ENCODE measurements around the gene SORCS2. TPM values are rescaled to one million over a fixed set of nuclear protein-coding genes. Genes with fewer than 3 reads are reported as not detected.

SORCS2 gene
- total RNA-seq, 4 donors from 2014 or later, result 1.1 to 2.5 (median 2.0) TPM

DNA sequence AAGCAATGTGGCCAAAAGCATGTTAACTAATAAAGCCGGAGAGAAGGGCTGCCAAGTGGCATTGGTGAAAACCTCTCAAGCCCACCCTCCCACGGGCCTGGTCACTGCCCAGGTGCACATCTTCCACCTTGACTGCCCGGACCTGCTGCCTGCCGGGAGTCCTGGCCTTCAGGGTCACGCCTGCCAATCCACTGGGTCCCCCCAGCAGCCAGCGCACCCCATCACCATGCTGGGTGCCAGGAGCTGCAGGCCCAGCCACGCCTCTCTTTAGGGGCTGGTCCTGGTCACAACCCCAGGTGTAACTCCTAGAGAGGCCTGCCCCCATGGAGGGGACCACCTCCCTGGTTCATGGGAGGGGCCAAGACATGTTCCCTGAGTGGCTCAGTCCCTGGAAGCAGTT, 176.0 kb downstream of the SORCS2 start:
- 55 to 59% methylated on average over 2 to 5 of the region's 7 CpGs for WGBS, 2 donors
- intact Hi-C loops (cut with DNase I), result no loop called here
- peaks cover 0 to 48% (median 0%) of the 10 kb centered on the region in 4 donors for H3K27me3 ChIP-seq

DNA sequence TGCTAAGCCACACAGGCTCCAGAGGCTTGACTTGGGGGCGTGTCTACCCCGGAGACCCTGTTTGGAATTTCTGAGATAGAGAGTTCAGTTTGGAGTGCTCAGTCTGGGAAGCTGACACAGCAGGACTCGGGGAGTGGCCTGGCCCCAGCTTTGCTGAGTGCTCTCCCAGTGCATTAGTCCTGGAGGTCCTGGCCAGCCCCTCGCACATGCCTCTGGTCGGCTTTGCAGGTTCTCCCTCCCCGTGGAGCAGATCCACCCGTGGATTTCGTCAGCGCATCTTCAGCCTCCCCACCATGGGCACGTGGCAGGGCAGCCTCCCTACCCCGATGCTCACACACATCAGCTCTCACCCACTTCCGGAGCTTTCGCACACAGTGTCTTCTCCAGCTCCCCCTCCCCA, 177.2 kb downstream of the SORCS2 start:
- Histone ChIP-seq H3K36me3 (no peaks in the 10 kb centered on the region), H3K27ac (no peak overlapping the region), H3K9me3 (no peaks in the 10 kb centered on the region), H3K4me3 (no peak overlapping the region), H3K27me3 (peaks cover 0 to 46% (median 0%) of the 10 kb centered on the region in 4 donors), H3K4me1 (peaks cover 0 to 16% (median 0%) of the 10 kb centered on the region in 3 donors)
- DNase-seq, result no peak
- TF ChIP-seq POLR2A (IDR thresholded peaks at IDR 0.05), result no peak
- TF ChIP-seq, protein P1, sequence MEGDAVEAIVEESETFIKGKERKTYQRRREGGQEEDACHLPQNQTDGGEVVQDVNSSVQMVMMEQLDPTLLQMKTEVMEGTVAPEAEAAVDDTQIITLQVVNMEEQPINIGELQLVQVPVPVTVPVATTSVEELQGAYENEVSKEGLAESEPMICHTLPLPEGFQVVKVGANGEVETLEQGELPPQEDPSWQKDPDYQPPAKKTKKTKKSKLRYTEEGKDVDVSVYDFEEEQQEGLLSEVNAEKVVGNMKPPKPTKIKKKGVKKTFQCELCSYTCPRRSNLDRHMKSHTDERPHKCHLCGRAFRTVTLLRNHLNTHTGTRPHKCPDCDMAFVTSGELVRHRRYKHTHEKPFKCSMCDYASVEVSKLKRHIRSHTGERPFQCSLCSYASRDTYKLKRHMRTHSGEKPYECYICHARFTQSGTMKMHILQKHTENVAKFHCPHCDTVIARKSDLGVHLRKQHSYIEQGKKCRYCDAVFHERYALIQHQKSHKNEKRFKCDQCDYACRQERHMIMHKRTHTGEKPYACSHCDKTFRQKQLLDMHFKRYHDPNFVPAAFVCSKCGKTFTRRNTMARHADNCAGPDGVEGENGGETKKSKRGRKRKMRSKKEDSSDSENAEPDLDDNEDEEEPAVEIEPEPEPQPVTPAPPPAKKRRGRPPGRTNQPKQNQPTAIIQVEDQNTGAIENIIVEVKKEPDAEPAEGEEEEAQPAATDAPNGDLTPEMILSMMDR (IDR thresholded peaks at IDR 0.05), result no peak
- intact Hi-C loops (cut with DNase I), result no loop called here
- 75 to 83% methylated on average over 8 to 13 of the region's 13 CpGs for WGBS, 2 donors

More for the DNA sequence above, 176.0 kb downstream of the SORCS2 start:
- TF ChIP-seq, protein P1 (IDR thresholded peaks at IDR 0.05), result no peak
- TF ChIP-seq POLR2A (IDR thresholded peaks at IDR 0.05), result no peak
- H3K4me3 ChIP-seq, result no peak overlapping the region
- no peak overlapping the region for H3K27ac ChIP-seq
- no peaks in the 10 kb centered on the region for H3K36me3 ChIP-seq
- DNase-seq, result no peak
- no peaks in the 10 kb centered on the region for H3K9me3 ChIP-seq
- peaks cover 0 to 16% (median 0%) of the 10 kb centered on the region in 3 donors for H3K4me1 ChIP-seq

DNA sequence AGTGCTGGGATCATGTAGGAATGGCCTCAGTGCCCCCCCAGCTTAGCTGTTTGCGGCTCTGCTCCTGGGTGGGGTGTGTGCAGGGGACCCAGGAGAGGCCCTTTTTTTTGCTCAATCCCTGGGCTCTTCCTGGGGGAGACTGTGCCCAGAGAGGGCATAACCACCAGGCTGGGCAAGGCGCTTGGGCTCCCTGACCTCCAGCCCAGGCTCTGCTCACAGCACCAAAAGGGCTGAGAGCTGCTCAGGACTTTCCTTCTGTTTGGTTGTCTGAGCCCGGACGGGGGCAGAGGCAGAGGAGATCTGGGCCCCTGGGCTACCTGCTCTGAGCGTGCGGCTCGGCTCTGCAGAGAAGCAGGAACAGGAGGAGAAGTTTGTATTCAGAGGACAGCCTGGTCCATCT, 177.7 kb downstream of the SORCS2 start:
- 94 to 100% methylated on average over 1 to 3 of the region's 7 CpGs for WGBS, 2 donors
- H3K27ac ChIP-seq, result no peak overlapping the region
- DNase-seq, result no peak
- TF ChIP-seq, protein P1 (IDR thresholded peaks at IDR 0.05), result no peak
- no peak for TF ChIP-seq POLR2A (IDR thresholded peaks at IDR 0.05)
- intact Hi-C loops (cut with DNase I), result no loop called here
- no peaks in the 10 kb centered on the region for H3K9me3 ChIP-seq
- H3K4me1 ChIP-seq, result peaks cover 0 to 15% (median 0%) of the 10 kb centered on the region in 3 donors
- H3K27me3 ChIP-seq, result peaks cover 0 to 41% (median 0%) of the 10 kb centered on the region in 4 donors
- H3K36me3 ChIP-seq, result no peaks in the 10 kb centered on the region
- H3K4me3 ChIP-seq, result no peak overlapping the region

DNA sequence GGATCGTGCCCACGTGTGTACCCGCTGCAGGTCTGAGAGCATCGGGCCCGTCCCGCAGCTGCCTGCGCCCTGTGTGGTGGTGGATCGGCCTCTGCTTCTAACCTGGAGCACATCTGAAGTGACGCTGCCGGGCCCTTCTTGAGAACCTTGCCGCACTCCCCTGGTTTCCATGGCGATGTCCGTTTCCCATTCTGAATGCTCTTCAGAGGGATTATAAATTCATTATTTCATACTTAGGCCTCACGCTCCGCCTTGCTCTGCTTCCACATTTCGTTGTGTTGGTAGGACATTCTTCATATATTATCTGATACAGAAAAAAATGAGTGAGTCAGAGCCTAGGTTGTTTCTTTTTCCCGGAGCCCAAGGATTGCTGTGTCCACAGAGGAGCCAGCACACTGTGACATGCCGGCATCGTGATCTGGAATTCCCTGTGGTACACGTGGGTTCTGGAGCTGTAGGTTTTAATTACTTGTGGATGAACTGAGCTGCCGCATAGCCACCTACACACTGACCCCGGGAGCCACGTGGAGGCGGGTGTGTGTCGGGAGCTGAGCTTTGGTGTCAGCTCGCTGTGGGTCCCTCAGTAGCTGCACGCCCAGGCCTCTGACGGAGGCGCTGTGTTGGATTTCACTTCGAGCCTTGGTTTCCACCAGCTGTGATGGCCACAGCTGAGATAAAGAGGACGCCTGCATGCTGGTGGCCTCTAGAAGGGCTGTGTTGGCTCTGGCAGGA, 179.0 kb downstream of the SORCS2 start:
- Histone ChIP-seq H3K27ac (no peak overlapping the region), H3K27me3 (peaks cover 0 to 28% (median 0%) of the 10 kb centered on the region in 4 donors), H3K36me3 (no peaks in the 10 kb centered on the region), H3K4me1 (peaks cover 0 to 15% (median 0%) of the 10 kb centered on the region in 3 donors), H3K4me3 (no peak overlapping the region), H3K9me3 (no peaks in the 10 kb centered on the region)
- intact Hi-C loops (cut with DNase I), result no loop called here
- TF ChIP-seq, protein P1 (IDR thresholded peaks at IDR 0.05), result no peak
- no peak for TF ChIP-seq POLR2A (IDR thresholded peaks at IDR 0.05)
- WGBS, 2 donors, result 65 to 70% methylated on average over 9 to 26 of the region's 31 CpGs
- no peak for DNase-seq

DNA sequence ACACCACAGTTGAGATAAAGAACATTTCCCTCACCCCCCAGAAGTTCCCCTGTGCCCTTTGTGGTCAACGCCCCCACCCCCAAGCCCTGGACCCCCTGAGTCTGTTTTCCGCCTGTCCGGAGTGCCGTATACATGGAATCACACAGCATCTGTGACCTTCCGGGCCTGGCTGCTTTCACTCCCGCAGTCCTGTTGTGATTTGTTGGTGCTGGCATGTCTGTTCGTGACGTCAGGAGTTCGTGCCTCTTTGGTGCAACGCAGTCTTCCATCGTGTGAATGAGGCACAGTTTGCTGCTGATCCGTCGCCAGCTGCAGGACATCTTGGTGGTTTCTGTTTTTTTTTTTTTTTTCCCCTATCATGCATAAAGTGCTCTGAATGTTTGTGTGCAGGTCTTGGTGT, 180.3 kb downstream of the SORCS2 start:
- TF ChIP-seq, protein P1 (IDR thresholded peaks at IDR 0.05), result no peak
- TF ChIP-seq POLR2A (IDR thresholded peaks at IDR 0.05), result no peak
- DNase-seq, result no peak
- Histone ChIP-seq H3K27ac (no peak overlapping the region), H3K36me3 (no peaks in the 10 kb centered on the region), H3K27me3 (peaks cover 0 to 20% (median 0%) of the 10 kb centered on the region in 4 donors), H3K4me1 (peaks cover 0 to 18% (median 0%) of the 10 kb centered on the region in 3 donors), H3K9me3 (no peaks in the 10 kb centered on the region), H3K4me3 (no peak overlapping the region)
- intact Hi-C loops (cut with DNase I), result no loop called here
- WGBS, 2 donors, result 81 to 87% methylated on average over 8 to 13 of the region's 13 CpGs

All from esophagus squamous epithelium (tissue), 5 donors.